GM18861 (cell line): ENCODE results near the gene RGS8.
A peak's percentile ranks its signal among the peaks of the same experiment; 100 is the strongest.

Experiments
- ATAC-seq: cut with Tn5 transposase; IDR thresholded peaks from one replicate; pipeline ENCODE4 v1.9.1; 2021; ENCODE audit not compliant: unreplicated experiment

The RGS8 gene

GRCh38 chr1:182672487-182672836 lies 11.9 kb downstream of the RGS8 start:
- no peak for ATAC-seq

GRCh38 chr1:182671750-182672486 lies 12.5 kb downstream of the RGS8 start:
- ATAC-seq = no peak

- ATAC-seq = no peak
Observed at GRCh38 chr1:182670032-182670749, 14.2 kb downstream of the RGS8 start.

- no peak for ATAC-seq
Observed at GRCh38 chr1:182669266-182669665, 15.1 kb downstream of the RGS8 start.

GRCh38 chr1:182668521-182669054 lies 15.8 kb downstream of the RGS8 start:
- ATAC-seq = no peak

- no peak for ATAC-seq
Observed at GRCh38 chr1:182667848-182668505, 16.4 kb downstream of the RGS8 start.

GRCh38 chr1:182666706-182667105 lies 17.7 kb downstream of the RGS8 start:
- ATAC-seq = no peak

GRCh38 chr1:182664296-182664695 lies 20.1 kb downstream of the RGS8 start:
- ATAC-seq = no peak

- ATAC-seq = no peak
Observed at GRCh38 chr1:182662956-182663355, 21.4 kb downstream of the RGS8 start.

GRCh38 chr1:182662121-182662890 lies 22.1 kb downstream of the RGS8 start:
- no peak for ATAC-seq

GRCh38 chr1:182658055-182658454 lies 26.3 kb downstream of the RGS8 start:
- ATAC-seq = no peak

- ATAC-seq = no peak
Observed at GRCh38 chr1:182656842-182657397, 27.5 kb downstream of the RGS8 start.

- no peak for ATAC-seq
Observed at GRCh38 chr1:182653986-182654385, 30.4 kb downstream of the RGS8 start.

- no peak for ATAC-seq
Observed at GRCh38 chr1:182652933-182653332, 31.5 kb downstream of the RGS8 start.

- ATAC-seq = no peak
Observed at GRCh38 chr1:182651339-182651724, 33.1 kb downstream of the RGS8 start.

- no peak for ATAC-seq
Observed at GRCh38 chr1:182650678-182651338, 33.6 kb downstream of the RGS8 start.

- ATAC-seq = peak; percentile 50
Observed at GRCh38 chr1:182649041-182649440, 35.3 kb downstream of the RGS8 start.

- ATAC-seq = no peak
Observed at GRCh38 chr1:182646739-182647138, 37.6 kb downstream of the RGS8 start.

GRCh38 chr1:182644886-182645285 lies 39.5 kb downstream of the RGS8 start:
- no peak for ATAC-seq

- no peak for ATAC-seq
Observed at GRCh38 chr1:182643699-182644098, 40.7 kb downstream of the RGS8 start.
